Right lobe of liver (tissue), 6 donors: Measurements from ENCODE around the gene SIK2. TPM values are rescaled to one million over a fixed set of nuclear protein-coding genes. Genes with fewer than 3 reads are reported as not detected.

Experiments
- ATAC-seq, 4 donors: fragments of 200-7000 bp; cut with Tn5 transposase; one replicate each; pipeline ENCODE4 v1.9.1; 2020; ENCODE audit warnings: mild to moderate bottlenecking in 4 of 4, moderate library complexity in 4 of 4
- DNase-seq, 3 donors: peaks; one replicate each; pipeline ENCODE4 v3.0.0-alpha.2; 2020
- H3K27ac ChIP-seq, 3 donors: fragments of 200-600 bp; one replicate each; pipeline ENCODE4 v1.8.0; 2022
- H3K27me3 ChIP-seq, 2 donors: fragments of 200-600 bp; one replicate each; pipeline ENCODE4 v1.8.0; 2022
- H3K36me3 ChIP-seq, 4 donors: fragments of 200-600 bp; sonication (generic) in 1 of 4; one replicate each; pipeline versions ENCODE4 v1.5.1 to v1.8.0; 2017 to 2022; ENCODE audit warnings: control low read depth in 1 of 4
- H3K4me1 ChIP-seq, 4 donors: fragments of 200-600 bp; sonication (generic) in 1 of 4; one replicate each; pipeline versions ENCODE4 v1.5.1 to v1.8.0; 2017 to 2022; ENCODE audit warnings: control low read depth in 1 of 4
- H3K4me3 ChIP-seq, 3 donors: fragments of 200-600 bp; one replicate each; pipeline ENCODE4 v1.8.0; 2022
- H3K9me3 ChIP-seq, 4 donors: fragments of 200-600 bp; sonication (generic) in 1 of 4; one replicate each; pipeline versions ENCODE4 v1.5.1 to v1.8.0; 2017 to 2022; ENCODE audit warnings: control low read depth in 1 of 4
- CTCF ChIP-seq, 4 donors: fragments of 200-600 bp in 3 of 4; fragments of 450-650 bp in 1 of 4; IDR thresholded peaks; one replicate each; pipeline versions ENCODE4 v1.5.1 to v1.8.0; 2016 to 2022; ENCODE audit warnings: antibody characterized with exemption in 4 of 4, mild to moderate bottlenecking in 2 of 4
- POLR2A ChIP-seq: fragments of 450-650 bp; IDR thresholded peaks from one replicate; pipeline ENCODE4 v1.6.1; 2017; ENCODE audit warnings: antibody characterized with exemption, mild to moderate bottlenecking
- WGBS: methylation state at CpG from one replicate; pipeline ENCODE4 v1.1.6; 2018; ENCODE audit warnings: low coverage, low lambda C conversion rate; ENCODE audit not compliant: insufficient coverage; ENCODE audit errors: missing lambda C conversion rate; 5-methylcytosine and 5-hydroxymethylcytosine counted together
- intact Hi-C, 2 donors: fragments of 100-400 bp; cut with DNase I; formaldehyde crosslinking; loops; one replicate each; pipeline versions ENCODE4 v1.11.2 to v1.14.1; 2022
- total RNA-seq, 6 experiments: library from RNA; depleted of rRNA in 2 of 6; stranded (reverse); fragments of >200 nt in 2 of 6; fragmentation: NEBNext Ultra II Directional in 3 of 6; extraction: Animal tissue kit (Norgen Biotek cat#: 25700) in 3 of 6; gene quantifications; one replicate each; pipeline versions ENCODE4 v1.1.0 to v1.2.4, GENCODE V29; 2016 to 2023
- donor health status: DM: no; HTN: yes; CAD: no.
- donor health status: DM: no; HTN: no; CAD: no.
- donor health status: DM: no; HTN: no; CAD: no.
- donor health status: DM: no; HTN: yes; CAD: no.
- donor health status: DM: no; HTN: yes; CAD: no.

Gene SIK2
- total RNA-seq, 6 experiments from 2014 or later, result 15.4 to 39.5 (median 26.4) TPM

DNA sequence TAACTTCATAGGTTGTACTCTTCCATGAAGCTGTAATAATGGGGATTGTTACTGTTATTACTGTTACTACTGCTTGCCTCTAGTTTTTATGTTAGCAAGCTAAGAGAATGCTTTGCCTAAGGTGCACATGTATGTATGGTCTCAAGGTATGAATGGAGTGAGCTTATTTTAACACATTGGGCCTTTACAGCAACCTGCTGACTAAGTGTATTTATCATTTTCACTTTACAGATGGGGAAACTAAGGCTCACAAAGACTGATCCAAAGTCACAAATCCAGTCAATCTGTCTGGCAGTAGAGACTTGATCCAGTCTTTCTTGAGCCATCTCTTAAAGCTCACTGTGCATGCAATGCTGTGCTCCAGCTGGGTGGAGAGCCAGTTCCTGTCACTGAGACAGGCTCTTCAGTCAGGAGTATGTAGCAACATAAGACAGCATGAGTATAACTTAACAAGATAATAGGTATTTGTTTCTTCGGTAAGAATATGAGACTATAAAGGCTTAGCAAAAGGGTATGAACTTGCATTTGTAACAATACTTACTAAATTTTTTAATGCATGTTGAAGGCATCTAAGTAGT, 97.4 kb downstream of the SIK2 start:
- H3K36me3 ChIP-seq, result peaks cover 0 to 34% (median 16%) of the 10 kb centered on the region in 4 donors
- no peaks in the 10 kb centered on the region for H3K9me3 ChIP-seq
- no peak overlapping the region for H3K27ac ChIP-seq
- H3K27me3 ChIP-seq, result no peaks in the 10 kb centered on the region
- no peaks in the 10 kb centered on the region for H3K4me1 ChIP-seq
- ATAC-seq (no peak), DNase-seq (no peak)
- intact Hi-C loops, result loop anchor here (10.0 kb wide), 1 partner anchor 85 kb away; no protein-coding TSS in a partner anchor
- TF ChIP-seq POLR2A (no peak), CTCF (IDR thresholded peaks at IDR 0.05) (no peak)
- WGBS, result 92% methylated on average over 1 of the region's 1 CpG
- no peak overlapping the region for H3K4me3 ChIP-seq

DNA sequence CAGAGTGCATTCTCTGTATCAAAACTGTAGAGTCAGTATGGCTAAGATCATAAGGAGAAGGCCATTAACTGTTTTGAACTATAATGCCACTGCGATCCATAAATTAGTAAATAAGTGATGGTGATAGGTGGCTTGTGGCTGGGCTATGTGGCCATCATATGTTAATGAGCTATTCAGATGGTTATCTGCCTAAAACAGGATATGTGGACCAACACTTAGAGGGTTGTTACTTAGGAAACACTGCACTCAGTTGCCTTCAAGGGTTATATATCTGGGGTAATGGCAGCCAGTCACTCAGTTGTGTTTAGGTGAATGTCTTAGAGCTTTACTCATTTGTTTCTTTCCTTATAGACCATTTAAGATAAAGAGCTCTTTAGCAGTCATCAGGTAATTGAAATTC, 97.9 kb downstream of the SIK2 start:
- ATAC-seq, result no peak
- 92% methylated on average over 1 of the region's 1 CpG for WGBS
- no peak overlapping the region for H3K27ac ChIP-seq
- H3K4me1 ChIP-seq, result no peaks in the 10 kb centered on the region
- no peak for TF ChIP-seq POLR2A
- TF ChIP-seq CTCF (IDR thresholded peaks at IDR 0.05), result no peak
- intact Hi-C loops, result loop anchor here (10.0 kb wide), 1 partner anchor 85 kb away; no protein-coding TSS in a partner anchor
- no peak overlapping the region for H3K4me3 ChIP-seq
- peaks cover 0 to 39% (median 18%) of the 10 kb centered on the region in 4 donors for H3K36me3 ChIP-seq
- no peaks in the 10 kb centered on the region for H3K9me3 ChIP-seq
- no peak for DNase-seq
- H3K27me3 ChIP-seq, result no peaks in the 10 kb centered on the region

GRCh38 chr11:111702623-111703022, 100.4 kb downstream of the SIK2 start:
- ATAC-seq (no peak), DNase-seq (no peak)
- Histone ChIP-seq H3K36me3 (peaks cover 0 to 42% (median 25%) of the 10 kb centered on the region in 4 donors), H3K4me1 (peaks cover 0 to 12% (median 0%) of the 10 kb centered on the region in 4 donors), H3K27me3 (no peaks in the 10 kb centered on the region), H3K9me3 (no peaks in the 10 kb centered on the region), H3K27ac (no peak overlapping the region), H3K4me3 (no peak overlapping the region)
- WGBS, result 89% methylated on average over 5 of the region's 5 CpGs
- TF ChIP-seq CTCF (IDR thresholded peaks at IDR 0.05) (no peak), POLR2A (no peak)
- intact Hi-C loops, result loop anchor here (10.0 kb wide), 1 partner anchor 88 kb away; no protein-coding TSS in a partner anchor

- DNase-seq (no peak), ATAC-seq (no peak)
- WGBS, result 75% methylated on average over 1 of the region's 1 CpG
- Histone ChIP-seq H3K4me3 (no peak overlapping the region), H3K27ac (no peak overlapping the region), H3K4me1 (peaks cover 0 to 14% (median 0%) of the 10 kb centered on the region in 4 donors), H3K27me3 (no peaks in the 10 kb centered on the region), H3K36me3 (peaks cover 0 to 45% (median 25%) of the 10 kb centered on the region in 4 donors), H3K9me3 (no peaks in the 10 kb centered on the region)
- intact Hi-C loops, result loop anchor here (10.0 kb wide), 1 partner anchor 89 kb away; no protein-coding TSS in a partner anchor
- TF ChIP-seq POLR2A, result no peak
- TF ChIP-seq CTCF (IDR thresholded peaks at IDR 0.05), result no peak
These were observed 101.3 kb downstream of the SIK2 start for GRCh38 chr11:111703576-111703975.
